ENCODE results near the gene EPS8L2. TPM values are rescaled to one million over a fixed set of nuclear protein-coding genes. Genes with fewer than 3 reads are reported as not detected.

The EPS8L2 gene
- 8.2 TPM for polyA plus RNA-seq (2013, experiment 1 of 2; ENCODE audit: insufficient read length)
- polyA plus RNA-seq (2013, experiment 2 of 2; ENCODE audit: insufficient read length), result 9.3 TPM

GRCh38 chr11:705646-706438, at the start of gene EPS8L2:
EPS8L2 (plus strand) TSS chr11:706231; CDS start chr11:709408, 3,177 bp downstream.
- DNase-seq, result no peak

DNA sequence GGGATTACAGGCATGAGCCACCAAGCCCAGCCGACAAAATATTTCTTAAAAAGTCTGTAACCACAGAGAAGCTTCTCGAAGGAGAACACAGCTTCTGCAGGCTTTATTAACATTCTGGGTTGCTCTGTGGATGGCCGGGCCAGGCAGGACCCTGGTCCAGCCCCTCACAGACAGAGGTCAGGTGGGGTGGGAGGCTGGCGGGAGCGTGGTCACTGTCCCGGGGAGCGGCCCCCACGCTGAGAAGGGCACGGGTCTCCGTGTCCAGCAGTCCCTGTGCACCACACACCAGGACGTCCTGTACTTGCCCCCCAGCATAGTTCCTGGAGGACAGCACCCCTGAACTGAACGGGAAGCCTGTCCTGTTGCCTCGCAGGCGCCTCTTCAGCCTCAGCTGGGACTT, 49.6 kb upstream of the EPS8L2 start:
- DNase-seq, result no peak

GRCh38 chr11:656866-657265, 49.2 kb upstream of the EPS8L2 start:
- DNase-seq, result no peak

DNA sequence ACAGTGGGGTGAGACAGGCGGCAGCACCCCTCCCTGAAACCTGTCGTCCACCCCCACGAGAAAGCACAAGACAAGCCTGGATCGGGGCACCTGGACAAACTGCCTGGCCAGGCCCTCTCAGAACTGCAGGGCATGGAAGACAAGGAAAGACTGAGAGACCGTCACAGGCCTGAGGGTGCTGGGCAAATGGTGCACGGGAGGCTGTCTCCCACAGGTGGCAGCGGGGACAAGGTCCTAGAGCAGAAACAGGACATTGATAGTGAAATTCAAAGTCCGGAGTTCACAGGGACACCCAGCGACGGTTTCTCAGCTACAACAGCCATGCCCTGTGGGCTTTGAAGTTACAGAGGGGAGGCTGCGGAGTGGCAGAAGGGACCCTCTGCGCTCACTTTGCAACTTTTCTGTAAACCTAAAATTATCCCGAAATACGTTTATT, 48.3 kb upstream of the EPS8L2 start:
- DNase-seq, result no peak

GRCh38 chr11:659532-660085, 46.4 kb upstream of the EPS8L2 start:
- DNase-seq, result no peak

GRCh38 chr11:660281-660680, 45.8 kb upstream of the EPS8L2 start:
- DNase-seq, result no peak

- no peak for DNase-seq
Observed at GRCh38 chr11:660681-661444, 45.2 kb upstream of the EPS8L2 start.

- peak; percentile 29 for DNase-seq
Observed at GRCh38 chr11:662689-663274, 43.2 kb upstream of the EPS8L2 start.

- peak; percentile 10 for DNase-seq
Observed at GRCh38 chr11:665062-665703, 40.8 kb upstream of the EPS8L2 start.

- DNase-seq, result peak; percentile 65
Observed at GRCh38 chr11:665704-666281, 40.2 kb upstream of the EPS8L2 start.

- no peak for DNase-seq
Observed at GRCh38 chr11:673866-674265, 32.2 kb upstream of the EPS8L2 start.

- DNase-seq, result no peak
Observed at GRCh38 chr11:674406-674805, 31.6 kb upstream of the EPS8L2 start.

GRCh38 chr11:678297-678696, 27.7 kb upstream of the EPS8L2 start:
- DNase-seq, result no peak

DNA sequence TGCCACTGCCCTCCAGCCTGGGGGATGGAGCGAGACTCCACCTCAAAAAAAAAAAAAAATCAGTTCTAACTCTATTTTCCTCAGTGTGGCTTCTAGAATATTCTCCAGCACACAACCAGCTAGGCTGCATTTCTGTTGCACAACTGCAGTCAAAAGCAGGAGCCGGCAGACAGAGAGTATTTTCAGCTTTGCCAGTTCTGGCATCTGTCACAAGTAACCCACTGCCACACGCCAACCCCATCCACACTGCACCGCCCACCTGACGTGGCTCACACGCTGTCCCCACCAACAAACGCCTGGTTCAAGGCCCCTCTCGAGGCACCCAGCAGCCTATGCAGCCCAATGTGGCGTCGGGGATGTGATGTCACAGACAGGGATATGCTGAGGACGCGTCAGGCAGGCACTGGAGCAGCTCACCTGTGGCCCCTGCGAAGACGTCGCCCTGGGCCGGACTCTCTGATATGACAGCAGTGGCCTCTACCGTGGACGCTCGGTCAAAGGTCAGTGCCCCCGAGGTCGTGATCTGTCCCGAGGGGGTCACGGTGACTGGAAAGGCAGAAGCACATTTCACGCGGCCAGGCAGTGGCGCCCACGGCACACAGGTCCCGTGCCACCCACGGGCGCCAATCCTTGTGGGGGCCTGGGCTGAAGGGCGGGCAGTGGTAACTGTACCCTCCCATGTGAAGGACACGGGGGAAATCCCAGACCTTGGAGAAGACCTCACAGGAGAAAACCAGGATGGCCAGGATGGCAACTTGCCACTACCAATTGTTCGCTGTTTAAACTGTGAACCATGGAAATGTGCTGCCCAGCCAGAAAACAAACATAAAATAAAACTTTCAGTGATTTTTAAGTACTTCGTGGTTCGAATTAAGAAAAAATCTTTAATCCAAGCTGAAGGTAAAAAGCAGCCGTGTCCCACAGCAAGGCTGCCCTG, 26.5 kb upstream of the EPS8L2 start:
- no peak for DNase-seq

DNA sequence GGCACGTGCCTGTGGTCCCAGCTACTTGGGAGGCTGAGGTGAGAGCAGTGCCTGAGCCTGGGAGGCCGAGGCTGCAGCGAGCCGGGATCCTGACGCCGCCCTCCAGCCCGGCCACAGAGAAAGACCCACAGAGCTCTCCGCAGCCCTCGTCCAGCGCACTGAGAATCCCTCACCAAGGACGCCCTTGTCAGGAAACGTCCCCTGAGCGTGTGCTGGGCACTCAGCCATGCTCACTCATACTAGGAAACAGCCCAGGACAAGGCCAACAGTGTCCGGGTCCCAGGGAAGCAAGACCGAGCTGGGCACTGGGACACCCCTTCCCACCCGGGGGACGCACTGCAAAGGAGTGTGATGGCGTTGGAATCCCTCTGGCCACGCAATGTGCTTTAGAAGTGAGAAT, 25.6 kb upstream of the EPS8L2 start:
- DNase-seq, result no peak

DNA sequence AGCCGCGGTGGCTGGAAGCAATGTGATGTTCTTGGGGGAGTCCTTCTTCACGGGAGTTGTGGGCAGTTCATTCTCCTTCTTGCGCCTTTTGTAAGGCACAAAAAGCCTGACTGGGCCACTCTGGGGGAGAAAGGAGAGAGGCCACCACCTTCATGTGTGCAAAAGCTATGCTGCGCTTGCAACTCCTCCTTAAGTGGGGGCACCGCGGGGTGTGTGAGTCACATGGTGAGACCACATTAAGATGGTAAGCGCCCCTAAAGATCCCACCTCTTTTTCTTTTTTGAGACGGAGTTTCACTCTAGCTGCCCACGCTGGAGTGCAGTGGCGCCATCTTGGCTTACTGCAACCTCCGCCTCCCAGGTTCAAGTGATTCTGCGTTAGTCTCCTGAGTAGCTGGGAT, 25.1 kb upstream of the EPS8L2 start:
- DNase-seq, result no peak

GRCh38 chr11:686451-687243, 19.4 kb upstream of the EPS8L2 start:
- no peak for DNase-seq

- DNase-seq, result no peak
Observed at GRCh38 chr11:687751-688150, 18.3 kb upstream of the EPS8L2 start.

DNA sequence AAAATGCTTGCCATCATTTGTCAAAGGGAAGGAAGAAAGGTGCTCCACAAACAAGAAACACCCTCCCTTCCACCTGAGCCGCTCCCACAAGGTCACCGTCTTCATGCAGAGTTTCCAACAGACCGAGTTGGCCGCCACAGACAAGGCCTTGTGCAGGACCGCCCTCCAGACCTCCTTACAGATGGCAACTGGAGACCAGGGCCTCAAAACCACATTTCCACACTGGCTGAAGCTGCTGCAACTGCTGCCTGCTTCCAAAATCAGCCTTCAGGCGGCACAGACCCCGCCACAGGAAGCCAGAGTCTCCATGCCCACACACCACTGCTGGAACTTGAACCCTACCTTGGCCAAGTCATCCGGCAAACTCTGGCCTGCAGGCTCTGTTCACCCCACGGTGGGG, 17.4 kb upstream of the EPS8L2 start:
- no peak for DNase-seq

DNA sequence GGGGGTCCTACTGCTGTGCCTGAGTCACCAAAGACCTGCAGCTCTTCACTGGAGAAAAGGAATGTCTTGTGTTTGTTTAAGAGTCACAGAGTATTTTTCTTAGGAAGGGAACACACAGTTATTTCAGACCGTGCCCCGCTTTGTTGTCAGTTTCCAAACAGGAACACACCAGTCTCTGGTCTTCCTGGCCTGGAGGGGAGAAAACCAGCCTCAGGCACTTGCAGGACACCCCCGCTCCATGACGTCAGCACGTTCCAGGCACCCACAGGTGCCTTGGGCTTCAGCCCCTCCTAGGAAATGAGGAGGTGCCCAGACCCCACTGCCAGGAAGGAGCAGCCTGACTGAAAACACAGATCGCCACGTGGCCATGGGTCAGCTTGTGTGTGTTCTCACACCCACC, 16.4 kb upstream of the EPS8L2 start:
- no peak for DNase-seq

Data from fibroblast of skin of abdomen (primary cell).